ENCODE results near the gene TTC5. TPM values are rescaled to one million over a fixed set of nuclear protein-coding genes. Genes with fewer than 3 reads are reported as not detected.

TTC5 gene
- total RNA-seq, 3 donors from 2014 or later (not counting 1 experiment from before 2014, with no cell fraction given): 18.1 to 23.5 (median 21.6) TPM

GRCh38 chr14:20306079-20306423 lies 300 bp upstream of the TTC5 start:
- H3K36me3 ChIP-seq (ENCODE audit: control insufficient read depth, insufficient read depth, low read length): peaks cover 9% of the 10 kb centered on the region
- no peaks in the 10 kb centered on the region for H3K27me3 ChIP-seq (ENCODE audit: control insufficient read depth, insufficient read depth, low read length)
- no CpG with 5 or more reads among the region's 1 CpG for WGBS (ENCODE audit: insufficient coverage)
- H3K4me1 ChIP-seq (ENCODE audit: control insufficient read depth, insufficient read depth, low read length): peaks cover 4% of the 10 kb centered on the region
- ATAC-seq (no peak), DNase-seq (no peak)
- peak overlapping the region; percentile 70 for H3K4me3 ChIP-seq (ENCODE audit: low read length)
- intact Hi-C loops (cut with micrococcal nuclease): loop anchor here (5.0 kb wide), 1 partner anchor 376 kb away; the partner anchor contains the start of gene RNASE4
- TF ChIP-seq, protein P1, sequence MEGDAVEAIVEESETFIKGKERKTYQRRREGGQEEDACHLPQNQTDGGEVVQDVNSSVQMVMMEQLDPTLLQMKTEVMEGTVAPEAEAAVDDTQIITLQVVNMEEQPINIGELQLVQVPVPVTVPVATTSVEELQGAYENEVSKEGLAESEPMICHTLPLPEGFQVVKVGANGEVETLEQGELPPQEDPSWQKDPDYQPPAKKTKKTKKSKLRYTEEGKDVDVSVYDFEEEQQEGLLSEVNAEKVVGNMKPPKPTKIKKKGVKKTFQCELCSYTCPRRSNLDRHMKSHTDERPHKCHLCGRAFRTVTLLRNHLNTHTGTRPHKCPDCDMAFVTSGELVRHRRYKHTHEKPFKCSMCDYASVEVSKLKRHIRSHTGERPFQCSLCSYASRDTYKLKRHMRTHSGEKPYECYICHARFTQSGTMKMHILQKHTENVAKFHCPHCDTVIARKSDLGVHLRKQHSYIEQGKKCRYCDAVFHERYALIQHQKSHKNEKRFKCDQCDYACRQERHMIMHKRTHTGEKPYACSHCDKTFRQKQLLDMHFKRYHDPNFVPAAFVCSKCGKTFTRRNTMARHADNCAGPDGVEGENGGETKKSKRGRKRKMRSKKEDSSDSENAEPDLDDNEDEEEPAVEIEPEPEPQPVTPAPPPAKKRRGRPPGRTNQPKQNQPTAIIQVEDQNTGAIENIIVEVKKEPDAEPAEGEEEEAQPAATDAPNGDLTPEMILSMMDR (IDR thresholded peaks at IDR 0.05): no peak
- Mint-ChIP-seq H3K36me3 (no peaks in the 10 kb centered on the region), H3K4me3 (peak overlapping the region; percentile 92), H3K4me1 (peaks cover 16 to 24% of the 10 kb centered on the region in 2 donors), H3K27me3 (ENCODE audit: low read depth in 2 of 2) (no peaks in the 10 kb centered on the region), H3K9me3 (no peaks in the 10 kb centered on the region), H3K27ac (peak overlapping the region; percentile 77 to 82)
- H3K9me3 ChIP-seq (ENCODE audit: control insufficient read depth, insufficient read depth, low read length): no peaks in the 10 kb centered on the region
- H3K27ac ChIP-seq (ENCODE audit: low read length): no peak overlapping the region

- Mint-ChIP-seq H3K27ac (no peak overlapping the region), H3K27me3 (ENCODE audit: low read depth in 2 of 2) (no peaks in the 10 kb centered on the region), H3K4me1 (peaks cover 16 to 26% of the 10 kb centered on the region in 2 donors), H3K9me3 (no peaks in the 10 kb centered on the region), H3K36me3 (peaks cover 5% of the 10 kb centered on the region), H3K4me3 (no peak overlapping the region)
- no peaks in the 10 kb centered on the region for H3K27me3 ChIP-seq (ENCODE audit: control insufficient read depth, insufficient read depth, low read length)
- ATAC-seq (no peak), DNase-seq (no peak)
- no peak overlapping the region for H3K27ac ChIP-seq (ENCODE audit: low read length)
- H3K9me3 ChIP-seq (ENCODE audit: control insufficient read depth, insufficient read depth, low read length): no peaks in the 10 kb centered on the region
- WGBS (ENCODE audit: insufficient coverage): 75% methylated on average over 1 of the region's 1 CpG
- TF ChIP-seq, protein P1 (IDR thresholded peaks at IDR 0.05): no peak
- peaks cover 42% of the 10 kb centered on the region for H3K36me3 ChIP-seq (ENCODE audit: control insufficient read depth, insufficient read depth, low read length)
- no peak overlapping the region for H3K4me3 ChIP-seq (ENCODE audit: low read length)
- H3K4me1 ChIP-seq (ENCODE audit: control insufficient read depth, insufficient read depth, low read length): peaks cover 4% of the 10 kb centered on the region
- intact Hi-C loops (cut with micrococcal nuclease): no loop called here
Measured at GRCh38 chr14:20302042-20302755, 3.6 kb downstream of the TTC5 start.

GRCh38 chr14:20295067-20295466 lies 10.7 kb downstream of the TTC5 start:
- WGBS (ENCODE audit: insufficient coverage): 62% methylated on average over 4 of the region's 4 CpGs
- no peak overlapping the region for H3K4me3 Mint-ChIP-seq
- no peak overlapping the region for H3K27ac Mint-ChIP-seq

More at GRCh38 chr14:20295067-20295466, 10.7 kb downstream of the TTC5 start:
- H3K9me3 Mint-ChIP-seq: no peaks in the 10 kb centered on the region
- H3K9me3 ChIP-seq (ENCODE audit: control insufficient read depth, insufficient read depth, low read length): no peaks in the 10 kb centered on the region
- H3K27me3 Mint-ChIP-seq (ENCODE audit: low read depth in 2 of 2): no peaks in the 10 kb centered on the region
- no peak overlapping the region for H3K4me3 ChIP-seq (ENCODE audit: low read length)
- H3K4me1 ChIP-seq (ENCODE audit: control insufficient read depth, insufficient read depth, low read length): no peaks in the 10 kb centered on the region
- peaks cover 5% of the 10 kb centered on the region in 2 donors for H3K4me1 Mint-ChIP-seq
- no peak for ATAC-seq
- H3K36me3 ChIP-seq (ENCODE audit: control insufficient read depth, insufficient read depth, low read length): peaks cover 91% of the 10 kb centered on the region
- intact Hi-C loops (cut with micrococcal nuclease): no loop called here
- H3K27ac ChIP-seq (ENCODE audit: low read length): no peak overlapping the region
- DNase-seq: no peak
- peaks cover 33% of the 10 kb centered on the region for H3K36me3 Mint-ChIP-seq
- H3K27me3 ChIP-seq (ENCODE audit: control insufficient read depth, insufficient read depth, low read length): no peaks in the 10 kb centered on the region
- TF ChIP-seq, protein P1 (IDR thresholded peaks at IDR 0.05): no peak
